Measurements from ENCODE around the gene GAS2L1. TPM values are rescaled to one million over a fixed set of nuclear protein-coding genes. Genes with fewer than 3 reads are reported as not detected.

Gene GAS2L1
- total and polyA plus RNA-seq, 2 of the 4 experiments (the other 2 are of a cell fraction), result 1.4 to 15.6 TPM

DNA sequence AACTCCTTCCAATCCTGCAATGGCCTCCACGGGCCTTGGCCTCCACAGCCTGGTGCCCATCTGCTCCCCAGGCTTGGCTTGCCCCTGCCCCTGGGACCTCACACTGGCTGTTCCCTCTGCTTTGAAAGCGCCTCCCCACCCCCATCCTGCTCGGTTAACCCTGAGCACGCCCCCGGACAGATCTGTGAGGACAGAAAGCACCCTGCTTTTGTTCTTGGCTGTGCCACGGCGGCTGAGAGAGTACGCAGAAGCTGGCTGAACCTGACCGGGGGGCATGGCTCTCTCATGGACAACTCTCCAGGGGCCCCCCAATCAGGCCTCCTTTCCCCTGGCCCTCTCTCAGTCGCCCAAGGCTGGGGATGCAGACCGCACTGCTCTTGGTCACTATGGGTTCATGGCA is 29.2 kb downstream of the GAS2L1 start:
- in situ Hi-C loops (cut with MboI; ENCODE audit: low sequenced_read_pairs), result no loop called here
- no peak overlapping the region for H3K4me2 ChIP-seq (ENCODE audit: low read depth, low read length)
- TF ChIP-seq CEBPB (IDR thresholded peaks at IDR 0.05; ENCODE audit: low read depth, low read length) (no peak), RAD21 (IDR thresholded peaks at IDR 0.05; ENCODE audit: low read length) (no peak), SMC3 (IDR thresholded peaks at IDR 0.05; ENCODE audit: low read depth, low read length) (no peak), NFE2L2 (IDR thresholded peaks at IDR 0.05; ENCODE audit: low read depth, low read length) (no peak), POLR2A (IDR thresholded peaks at IDR 0.05; ENCODE audit: low read depth, low read length) (no peak), MAZ (IDR thresholded peaks at IDR 0.05; ENCODE audit: borderline replicate concordance, low read depth, low read length) (no peak), FOS (IDR thresholded peaks at IDR 0.05; ENCODE audit: low read depth, low read length) (no peak), RCOR1 (IDR thresholded peaks at IDR 0.05; ENCODE audit: insufficient replicate concordance, low read length) (no peak), MXI1 (IDR thresholded peaks at IDR 0.05; ENCODE audit: borderline replicate concordance, low read depth, low read length) (no peak), CHD1 (IDR thresholded peaks at IDR 0.05; ENCODE audit: low read depth, low read length) (no peak)
- TF ChIP-seq, protein P1, sequence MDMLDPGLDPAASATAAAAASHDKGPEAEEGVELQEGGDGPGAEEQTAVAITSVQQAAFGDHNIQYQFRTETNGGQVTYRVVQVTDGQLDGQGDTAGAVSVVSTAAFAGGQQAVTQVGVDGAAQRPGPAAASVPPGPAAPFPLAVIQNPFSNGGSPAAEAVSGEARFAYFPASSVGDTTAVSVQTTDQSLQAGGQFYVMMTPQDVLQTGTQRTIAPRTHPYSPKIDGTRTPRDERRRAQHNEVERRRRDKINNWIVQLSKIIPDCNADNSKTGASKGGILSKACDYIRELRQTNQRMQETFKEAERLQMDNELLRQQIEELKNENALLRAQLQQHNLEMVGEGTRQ (IDR thresholded peaks at IDR 0.05; ENCODE audit: low read depth, low read length), result no peak
- TF ChIP-seq, protein P2, sequence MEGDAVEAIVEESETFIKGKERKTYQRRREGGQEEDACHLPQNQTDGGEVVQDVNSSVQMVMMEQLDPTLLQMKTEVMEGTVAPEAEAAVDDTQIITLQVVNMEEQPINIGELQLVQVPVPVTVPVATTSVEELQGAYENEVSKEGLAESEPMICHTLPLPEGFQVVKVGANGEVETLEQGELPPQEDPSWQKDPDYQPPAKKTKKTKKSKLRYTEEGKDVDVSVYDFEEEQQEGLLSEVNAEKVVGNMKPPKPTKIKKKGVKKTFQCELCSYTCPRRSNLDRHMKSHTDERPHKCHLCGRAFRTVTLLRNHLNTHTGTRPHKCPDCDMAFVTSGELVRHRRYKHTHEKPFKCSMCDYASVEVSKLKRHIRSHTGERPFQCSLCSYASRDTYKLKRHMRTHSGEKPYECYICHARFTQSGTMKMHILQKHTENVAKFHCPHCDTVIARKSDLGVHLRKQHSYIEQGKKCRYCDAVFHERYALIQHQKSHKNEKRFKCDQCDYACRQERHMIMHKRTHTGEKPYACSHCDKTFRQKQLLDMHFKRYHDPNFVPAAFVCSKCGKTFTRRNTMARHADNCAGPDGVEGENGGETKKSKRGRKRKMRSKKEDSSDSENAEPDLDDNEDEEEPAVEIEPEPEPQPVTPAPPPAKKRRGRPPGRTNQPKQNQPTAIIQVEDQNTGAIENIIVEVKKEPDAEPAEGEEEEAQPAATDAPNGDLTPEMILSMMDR (conservative IDR thresholded peaks at IDR 0.05; ENCODE audit: low read depth, low read length), result no peak
- TF ChIP-seq, protein P3, sequence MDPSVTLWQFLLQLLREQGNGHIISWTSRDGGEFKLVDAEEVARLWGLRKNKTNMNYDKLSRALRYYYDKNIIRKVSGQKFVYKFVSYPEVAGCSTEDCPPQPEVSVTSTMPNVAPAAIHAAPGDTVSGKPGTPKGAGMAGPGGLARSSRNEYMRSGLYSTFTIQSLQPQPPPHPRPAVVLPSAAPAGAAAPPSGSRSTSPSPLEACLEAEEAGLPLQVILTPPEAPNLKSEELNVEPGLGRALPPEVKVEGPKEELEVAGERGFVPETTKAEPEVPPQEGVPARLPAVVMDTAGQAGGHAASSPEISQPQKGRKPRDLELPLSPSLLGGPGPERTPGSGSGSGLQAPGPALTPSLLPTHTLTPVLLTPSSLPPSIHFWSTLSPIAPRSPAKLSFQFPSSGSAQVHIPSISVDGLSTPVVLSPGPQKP (IDR thresholded peaks at IDR 0.05; ENCODE audit: borderline replicate concordance, low read depth, low read length), result no peak
- ATAC-seq (ENCODE audit: low read depth) (no peak), DNase-seq (no peak)
- H3K27me3 ChIP-seq (ENCODE audit: control insufficient read depth, insufficient read depth, low read length), result no peaks in the 10 kb centered on the region
- H3K4me1 ChIP-seq (ENCODE audit: control insufficient read depth, insufficient read depth, low read length), result peaks cover 9% of the 10 kb centered on the region
- no peak overlapping the region for H3K4me3 ChIP-seq (ENCODE audit: insufficient read depth, low read depth, low read length)
- POLR2A ChIA-PET (ENCODE audit: unreplicated experiment), result no interaction called here
- H4K5ac ChIP-seq (ENCODE audit: low read depth, low read length), result no peak overlapping the region
- H3K79me1 ChIP-seq (ENCODE audit: low read depth in 1 of 2, low read length in 2 of 2), result peaks cover 0 to 3% of the 10 kb centered on the region in 2 experiments; a peak in 1 of 4 replicates
- H3K27ac ChIP-seq (ENCODE audit: insufficient read depth, low read length), result no peak overlapping the region
- no peak overlapping the region for H2BK20ac ChIP-seq (ENCODE audit: low read depth, low read length)
- no peak overlapping the region for H4K91ac ChIP-seq (ENCODE audit: insufficient read depth, low read depth, low read length)
- H3K56ac ChIP-seq (ENCODE audit: extremely low read depth, insufficient read depth, low read length), result no peak overlapping the region
- no peak overlapping the region for H2BK15ac ChIP-seq (ENCODE audit: low read depth, low read length)
- H2AFZ ChIP-seq (replicated peaks; ENCODE audit: low read length, poor library complexity), result no peak overlapping the region
- no peak overlapping the region for H2AK5ac ChIP-seq (ENCODE audit: low read depth, low read length)
- no peak overlapping the region for H3K9ac ChIP-seq (ENCODE audit: low read depth, low read length)
- H3K4ac ChIP-seq (ENCODE audit: low read depth, low read length), result no peak overlapping the region
- dilution Hi-C loops (cut with HindIII; ENCODE audit: low sequenced_read_pairs, unreplicated experiment), result no loop called here
- H3K9me1 ChIP-seq (ENCODE audit: insufficient read depth, low read length), result peaks cover 5% of the 10 kb centered on the region; the same call in 1 of the 2 replicates
- no peak overlapping the region for H4K8ac ChIP-seq (ENCODE audit: low read depth in 2 of 2, low read length in 2 of 2)
- no TSS peak for BruUV-seq (replicated peaks)
- H2BK120ac ChIP-seq (ENCODE audit: low read depth, low read length), result no peak overlapping the region
- H3K23ac ChIP-seq (ENCODE audit: low read depth, low read length), result no peak overlapping the region
- no peak overlapping the region for H3K18ac ChIP-seq (ENCODE audit: low read depth, low read length)
- peaks cover 51% of the 10 kb centered on the region for H3K36me3 ChIP-seq (ENCODE audit: control insufficient read depth, insufficient read depth, low read length)
- H2BK5ac ChIP-seq (ENCODE audit: low read depth, low read length, poor library complexity, severe bottlenecking), result no peak overlapping the region
- 96% methylated on average over 5 of the region's 11 CpGs; no CpG with 5 or more reads in 1 of the 2 experiments for WGBS, 2 experiments (ENCODE audit: extremely low coverage in 2 of 2, insufficient read length in 1 of 2)
- H4K20me1 ChIP-seq (ENCODE audit: insufficient read depth, low read length), result no peaks in the 10 kb centered on the region; the same call in none of the 2 replicates
- no peak overlapping the region for H3K14ac ChIP-seq (replicated peaks; ENCODE audit: low read depth, low read length)
- no peaks in the 10 kb centered on the region for H3K9me3 ChIP-seq (ENCODE audit: control insufficient read depth, insufficient read depth, low read length)
- CTCF ChIA-PET, result no interaction called here
- no peak overlapping the region for H2AK9ac ChIP-seq (replicated peaks; ENCODE audit: low read depth, low read length, poor library complexity)
- intact Hi-C loops (cut with micrococcal nuclease), result no loop called here

Data from IMR-90 (cell line).